HG03066 (cell line): ENCODE measurements around the gene FADS6.

Source experiments
- ATAC-seq: cut with Tn5 transposase; IDR thresholded peaks from one replicate; pipeline ENCODE4 v1.9.1; 2021; ENCODE audit warnings: low read depth; ENCODE audit not compliant: unreplicated experiment

Gene FADS6

DNA sequence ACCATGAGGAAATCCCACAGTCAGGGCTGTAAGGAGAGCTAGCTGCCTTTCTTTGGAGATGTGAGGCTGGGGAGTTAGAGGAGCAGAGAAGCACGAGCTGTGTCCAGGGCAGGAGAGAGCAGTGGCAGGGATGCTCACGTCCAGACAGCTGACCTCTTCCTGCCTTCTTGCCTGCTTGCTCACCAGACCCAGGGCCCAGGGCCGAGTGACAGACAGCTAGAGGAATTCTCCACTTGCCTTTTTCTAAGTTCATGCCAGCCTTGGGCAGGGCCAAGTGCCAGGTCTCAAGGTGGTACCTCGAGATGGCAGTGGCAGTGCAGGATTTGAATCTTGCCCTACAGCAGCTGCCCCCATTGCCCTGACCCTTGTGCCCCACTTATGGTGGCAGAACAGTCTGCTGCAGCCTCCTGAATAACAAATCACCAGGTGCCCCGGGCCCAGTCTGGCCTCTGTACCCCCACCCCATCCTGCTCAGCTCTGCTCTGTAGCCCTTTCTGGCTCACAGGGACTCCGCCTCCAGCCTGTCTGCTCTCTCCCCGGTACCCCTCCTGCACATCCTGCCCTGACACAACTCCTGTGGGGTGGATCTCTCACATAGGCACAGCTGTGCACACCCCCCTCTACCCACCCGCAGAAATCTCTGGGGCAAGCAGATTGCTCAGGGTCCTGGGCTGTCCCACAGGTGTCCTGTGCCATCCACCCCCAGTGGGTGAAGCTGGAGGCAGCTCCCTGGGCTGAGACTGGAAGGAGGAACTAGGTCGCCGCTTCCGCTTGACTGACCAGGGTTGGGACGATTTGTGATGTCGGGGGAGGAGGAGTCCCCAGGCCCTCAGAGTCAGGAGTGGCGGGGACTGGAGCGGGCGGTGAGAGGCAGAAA lies 59.7 kb downstream of the FADS6 start:
- ATAC-seq = peak; percentile 74

DNA sequence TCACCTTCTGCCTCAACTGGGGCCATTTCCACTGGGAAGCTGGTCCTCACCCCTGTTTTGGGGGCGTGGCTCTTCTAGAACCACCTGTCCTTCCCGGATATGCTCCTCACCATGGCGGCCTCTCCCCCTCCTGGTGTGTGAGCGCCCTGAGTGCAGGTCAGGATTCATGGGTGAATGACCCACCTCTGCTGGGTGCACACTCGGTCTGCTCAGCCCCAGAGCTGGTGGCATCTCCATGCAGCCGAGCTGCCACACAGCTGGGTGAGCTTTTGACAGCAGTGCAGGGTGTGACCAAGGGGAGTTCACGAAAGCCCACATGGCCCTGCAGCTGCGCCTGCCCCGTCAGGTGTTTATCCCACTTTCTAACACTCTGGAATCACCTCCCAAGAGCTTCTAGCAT lies 61.0 kb downstream of the FADS6 start:
- no peak for ATAC-seq

GRCh38 chr17:74831444-74832146 lies 61.8 kb downstream of the FADS6 start:
- no peak for ATAC-seq

DNA sequence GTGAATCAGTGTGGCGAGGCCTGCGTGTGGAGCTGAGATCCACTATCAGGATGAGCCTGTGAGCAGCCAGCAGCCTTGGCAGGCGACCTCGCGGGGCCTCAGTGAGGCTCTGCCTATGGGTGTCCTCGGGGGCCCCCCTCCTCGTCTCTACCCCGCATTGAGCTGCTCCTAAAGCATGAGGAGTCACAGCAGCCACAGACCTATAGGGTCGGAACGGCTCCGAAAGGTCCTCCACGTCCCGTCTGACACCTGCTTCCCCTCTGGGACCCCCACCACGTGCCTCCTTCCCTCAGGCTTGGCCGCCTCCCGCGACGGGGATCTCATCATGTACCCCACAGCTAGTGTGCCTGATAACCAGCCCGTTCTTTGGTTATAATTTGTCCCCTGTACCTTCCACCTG lies 62.6 kb downstream of the FADS6 start:
- ATAC-seq = no peak

DNA sequence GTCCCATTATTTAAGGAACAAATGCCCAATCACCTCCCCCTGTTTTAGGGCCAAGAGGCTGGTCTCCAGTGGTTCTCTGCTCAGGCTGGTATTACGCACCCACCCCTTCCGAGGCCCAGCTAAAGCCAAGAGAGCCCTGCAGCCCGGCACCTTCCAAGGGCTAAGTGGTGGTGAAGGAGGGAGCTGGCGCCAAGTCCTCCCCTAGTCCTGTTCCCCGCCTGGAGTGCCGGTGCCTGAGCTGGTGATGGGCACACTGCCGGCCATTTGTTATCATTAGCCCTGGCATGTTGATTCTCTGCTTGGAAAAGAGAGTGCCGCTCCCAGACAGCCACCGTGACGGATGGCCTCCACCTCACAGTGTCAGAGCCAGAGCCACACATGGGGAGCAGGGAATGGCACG lies 65.6 kb downstream of the FADS6 start:
- ATAC-seq = no peak
